Cardiac septum (tissue), 1 donor: ENCODE measurements around the gene ASXL2. TPM values are rescaled to one million over a fixed set of nuclear protein-coding genes. Genes with fewer than 3 reads are reported as not detected.
"Not testable (repeated sequence)": the region's sequence is repeated elsewhere in the genome, so short reads cannot be mapped to it uniquely, and the experiment has no call there.

ENCODE experiments used
- DNase-seq: peaks from one replicate; pipeline ENCODE4 v3.0.0-alpha.2; 2020; ENCODE audit warnings: low spot score
- intact Hi-C: fragments of 100-400 bp; cut with DNase I; formaldehyde crosslinking; loops from one replicate; pipeline ENCODE4 v1.14.0; 2022
- total RNA-seq: library from RNA; stranded (reverse); fragmentation: NEBNext Ultra II Directional; extraction: Animal tissue kit (Norgen Biotek cat#: 25700); gene quantifications from one replicate; pipeline ENCODE4 v1.2.1, GENCODE V29; 2021
- donor health status: DM: no; HTN: no; CAD: no.

The ASXL2 gene
- total RNA-seq, 1 donor from 2014 or later, result 24.1 TPM

DNA sequence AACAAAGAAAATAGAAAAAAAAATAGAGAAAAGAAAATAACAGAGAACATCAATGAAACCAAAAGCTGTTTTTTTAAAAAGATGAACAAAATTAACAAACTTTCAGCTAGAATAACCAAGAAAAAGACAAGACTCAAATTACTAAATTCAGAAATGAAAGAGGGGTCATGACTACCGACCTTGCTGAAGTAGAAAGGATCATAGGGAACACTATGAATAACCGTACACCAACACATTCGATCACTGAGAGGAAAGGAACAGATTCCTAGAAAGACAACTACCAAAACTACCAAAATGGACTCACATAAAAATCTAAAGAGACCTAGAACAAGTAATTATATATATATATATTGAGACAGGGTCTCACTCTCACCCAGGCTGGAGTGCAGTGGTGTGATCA is 167.5 kb downstream of the ASXL2 start:
- intact Hi-C loops, result no loop called here
- no peak for DNase-seq

DNA sequence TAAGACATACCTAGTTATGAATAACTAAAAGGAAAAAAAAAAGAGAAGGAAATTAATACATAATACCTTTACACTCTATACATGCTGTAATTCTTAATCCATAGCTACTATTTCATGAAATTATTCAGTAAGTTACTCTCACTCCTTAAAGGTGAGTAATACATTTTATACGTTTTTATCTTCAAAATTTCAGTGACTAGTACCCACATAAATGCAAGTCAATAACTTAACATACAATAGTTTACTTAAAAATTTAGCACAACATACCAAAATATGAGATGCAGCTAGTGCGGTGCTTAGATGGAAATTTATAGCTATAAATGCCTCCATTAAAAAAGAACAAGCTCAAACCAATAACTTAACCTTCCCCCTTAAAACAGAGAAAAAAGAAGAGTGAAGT is 168.9 kb downstream of the ASXL2 start:
- no peak for DNase-seq
- intact Hi-C loops, result no loop called here

DNA sequence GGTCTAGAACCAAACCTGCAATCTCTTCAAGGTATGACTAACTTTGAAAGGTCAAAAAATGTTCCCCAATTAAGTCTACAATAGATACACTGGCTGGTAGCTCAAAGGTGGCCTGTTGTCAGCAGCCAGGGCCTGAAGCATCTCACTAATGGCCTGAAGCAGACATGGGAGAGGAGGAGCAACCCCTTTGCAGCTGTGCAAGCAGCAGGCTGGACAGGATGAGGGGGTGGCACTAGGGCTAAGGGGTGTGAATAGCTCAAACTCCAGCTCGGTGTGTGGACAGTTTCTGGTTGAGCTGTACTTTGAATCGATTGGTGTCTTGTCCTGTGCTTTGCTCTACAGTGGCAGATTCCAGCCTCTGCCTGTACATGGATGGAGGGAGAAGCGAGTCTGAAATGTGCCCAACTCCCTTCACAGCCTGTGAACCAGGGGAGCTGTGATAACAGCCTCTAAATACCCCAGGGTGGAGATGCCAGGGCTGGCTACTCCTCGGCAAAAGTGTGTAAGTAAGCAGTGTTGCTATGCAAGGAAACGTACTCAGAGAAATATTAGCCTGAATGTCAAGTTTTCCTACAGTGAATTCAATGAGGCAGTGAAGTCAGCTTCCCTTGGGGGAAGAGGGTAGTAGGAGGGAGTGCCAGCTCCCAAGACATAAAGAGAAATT is 170.2 kb downstream of the ASXL2 start:
- intact Hi-C loops, result no loop called here

DNA sequence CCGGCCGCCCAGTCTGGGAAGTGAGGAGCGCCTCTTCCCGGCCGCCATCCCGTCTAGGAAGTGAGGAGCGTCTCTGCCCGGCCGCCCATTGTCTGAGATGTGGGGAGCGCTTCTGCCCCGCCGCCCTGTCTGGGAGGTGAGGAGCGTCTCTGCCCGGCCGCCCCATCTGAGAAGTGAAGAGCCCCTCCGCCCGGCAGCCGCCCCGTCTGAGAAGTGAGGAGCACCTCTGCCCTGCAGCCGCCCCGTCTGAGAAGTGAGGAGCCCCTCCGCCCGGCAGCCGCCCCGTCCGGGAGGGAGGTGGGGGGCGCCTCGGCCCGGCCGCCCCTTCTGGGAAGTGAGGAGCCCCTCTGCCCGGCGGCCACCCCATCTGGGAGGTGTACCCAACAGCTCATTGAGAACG is 172.7 kb downstream of the ASXL2 start:
- intact Hi-C loops, DNase-seq: not testable (repeated sequence)

More for the DNA sequence above, 170.2 kb downstream of the ASXL2 start:
- no peak for DNase-seq

DNA sequence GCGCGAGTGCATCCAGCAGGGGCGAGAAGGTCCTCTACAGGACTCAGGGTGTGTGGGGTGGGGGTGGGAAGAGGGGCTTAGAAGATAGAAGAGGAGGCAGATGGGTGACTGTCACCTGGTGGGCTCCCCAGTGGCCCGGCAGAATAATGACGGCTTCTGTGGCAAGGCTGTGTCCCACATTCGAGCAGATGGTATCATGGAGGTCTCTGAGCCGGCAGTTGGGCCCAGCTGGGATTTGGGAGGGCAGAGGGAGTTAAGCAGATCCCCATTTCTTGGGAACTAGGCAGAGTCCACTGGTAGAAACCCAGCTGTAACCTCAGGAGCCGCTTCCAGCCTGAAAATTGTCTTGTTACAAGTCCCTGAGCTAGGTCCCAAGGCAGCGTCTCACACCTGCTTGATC is 176.5 kb downstream of the ASXL2 start:
- DNase-seq, result no peak
- intact Hi-C loops, result loop anchor here (5.0 kb wide), 1 partner anchor 94 kb away; no protein-coding TSS in a partner anchor

DNA sequence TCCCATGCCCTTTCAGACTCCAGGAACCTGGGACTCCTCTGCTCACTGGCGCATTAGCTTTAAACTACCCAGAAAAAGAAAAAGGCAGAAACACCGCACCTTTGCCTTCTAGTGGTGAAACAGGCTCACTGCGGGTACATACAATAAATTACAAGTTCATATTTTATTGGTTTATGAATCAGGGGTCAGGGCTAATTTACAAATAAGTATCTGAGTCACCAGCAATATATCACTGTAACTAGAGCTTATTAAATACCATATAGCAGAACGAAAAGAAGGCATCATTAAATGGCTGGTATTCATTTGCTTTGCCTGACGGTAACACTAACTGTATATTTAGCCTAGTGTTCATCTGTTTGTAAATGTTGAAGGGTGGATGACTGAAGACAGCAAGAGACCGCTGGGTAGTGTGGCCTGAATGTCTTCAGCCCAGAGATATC is 178.0 kb downstream of the ASXL2 start:
- no peak for DNase-seq
- intact Hi-C loops, result loop anchor here (5.0 kb wide), 1 partner anchor 93 kb away; no protein-coding TSS in a partner anchor

DNA sequence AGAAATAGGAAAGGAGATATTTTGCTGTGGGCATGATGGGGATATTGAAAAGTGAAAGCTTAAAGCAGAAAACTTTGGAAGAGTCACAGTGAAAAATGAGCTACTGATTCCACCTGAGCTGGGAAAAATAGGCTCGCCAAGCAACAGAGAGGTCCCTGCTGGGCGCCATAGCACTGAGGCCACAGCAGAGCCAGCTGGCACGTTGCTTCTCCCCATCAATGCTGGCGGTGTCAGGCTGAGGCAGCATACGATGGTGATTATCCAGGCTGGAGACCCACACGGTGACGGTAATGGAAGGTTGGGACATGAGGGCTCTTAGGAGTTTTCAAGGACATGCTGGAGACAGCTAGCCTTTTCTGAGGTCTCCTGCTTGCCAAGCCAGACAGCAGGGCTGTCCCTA is 179.1 kb downstream of the ASXL2 start:
- intact Hi-C loops, result no loop called here
- DNase-seq, result peak; percentile 22

DNA sequence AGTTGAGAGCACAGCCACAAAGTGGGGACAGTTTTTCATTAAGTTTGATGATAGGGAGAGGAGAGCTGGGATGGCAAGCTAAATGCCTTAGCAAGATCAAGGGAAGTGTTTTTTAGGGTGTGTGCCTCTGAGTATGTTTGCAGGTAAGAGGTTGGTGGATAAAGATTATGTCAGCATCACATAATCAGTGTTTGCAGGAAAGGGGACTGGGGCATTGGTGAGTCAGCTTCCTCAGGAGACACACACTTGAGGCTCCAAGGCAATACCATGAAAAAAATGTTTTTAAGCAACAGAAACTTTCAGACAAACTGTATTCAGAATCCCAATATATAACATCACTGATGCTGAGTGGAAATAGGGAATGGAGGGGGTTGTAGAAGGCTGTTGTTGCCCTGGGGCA is 179.5 kb downstream of the ASXL2 start:
- intact Hi-C loops, result no loop called here
- DNase-seq, result peak; percentile 27

DNA sequence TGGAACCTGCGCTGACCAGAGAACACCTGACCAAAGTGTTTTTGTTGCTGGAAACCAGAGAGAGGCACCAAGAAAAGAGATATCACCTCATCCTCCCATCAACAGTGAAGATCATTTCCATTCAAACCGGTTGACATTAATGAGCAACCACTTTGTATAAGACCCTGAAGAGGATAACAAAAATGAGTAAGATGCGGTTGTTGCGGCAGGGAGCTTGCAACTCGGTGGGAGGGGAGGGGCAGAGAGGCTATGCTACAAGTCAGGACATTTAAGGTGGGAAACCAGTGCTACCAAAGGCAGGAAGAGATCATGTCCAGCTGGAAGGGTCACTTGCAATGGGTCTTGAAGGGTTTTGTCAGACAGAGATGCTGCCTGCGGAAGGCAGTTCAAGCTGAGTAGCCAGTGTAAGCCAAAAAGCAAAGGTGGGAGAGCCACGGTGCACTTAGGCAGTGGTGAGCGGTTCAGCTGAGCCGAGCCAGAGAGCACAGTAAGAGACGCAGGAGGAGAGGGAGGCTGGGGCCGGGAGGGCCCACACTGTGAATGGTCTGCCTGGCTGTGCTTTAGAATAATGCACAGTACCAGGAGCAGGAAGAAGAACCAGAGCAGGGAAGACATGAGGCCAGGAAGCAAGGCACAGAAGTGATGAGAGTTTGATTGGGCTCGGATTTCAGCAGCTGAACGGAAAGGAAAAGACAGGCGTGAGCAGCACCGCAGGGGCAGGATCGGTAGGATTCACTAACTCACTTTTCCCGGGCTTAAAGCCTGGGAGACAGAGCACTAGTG is 180.5 kb downstream of the ASXL2 start:
- intact Hi-C loops, result no loop called here
- peak; percentile 61 for DNase-seq

DNA sequence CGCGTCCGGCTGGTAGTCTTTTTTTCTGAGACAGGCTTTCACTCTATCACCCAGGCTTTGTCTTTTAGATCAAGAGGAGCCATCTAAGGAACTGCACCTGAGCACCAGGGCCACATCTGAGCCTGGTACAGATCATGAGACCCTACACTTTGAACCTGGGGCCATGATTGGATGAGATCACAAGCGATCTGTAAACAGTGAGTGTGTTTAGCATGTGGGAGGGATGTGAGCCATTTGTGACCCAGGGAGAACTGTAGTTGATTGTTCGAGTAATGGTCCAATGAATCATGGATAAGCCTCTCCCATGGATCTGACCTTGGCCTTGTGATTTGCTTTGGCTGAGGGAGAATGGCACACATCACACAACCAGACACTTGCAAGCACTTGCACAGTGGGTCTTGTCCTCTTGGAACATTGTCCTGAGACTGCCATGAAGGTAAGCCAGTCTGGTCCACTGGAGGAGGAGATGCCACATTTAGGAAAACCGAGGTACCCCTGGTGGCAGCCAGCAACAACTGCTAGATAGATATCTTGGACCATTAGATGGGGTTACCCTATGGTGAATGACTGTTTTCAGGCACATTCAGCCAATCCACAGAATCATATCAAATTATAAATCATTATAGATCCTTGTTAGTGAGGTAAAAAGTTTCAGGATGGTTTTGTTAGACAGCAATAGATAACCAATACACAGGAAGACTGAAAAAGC is 185.4 kb downstream of the ASXL2 start:
- intact Hi-C loops, result no loop called here
- DNase-seq, result no peak

DNA sequence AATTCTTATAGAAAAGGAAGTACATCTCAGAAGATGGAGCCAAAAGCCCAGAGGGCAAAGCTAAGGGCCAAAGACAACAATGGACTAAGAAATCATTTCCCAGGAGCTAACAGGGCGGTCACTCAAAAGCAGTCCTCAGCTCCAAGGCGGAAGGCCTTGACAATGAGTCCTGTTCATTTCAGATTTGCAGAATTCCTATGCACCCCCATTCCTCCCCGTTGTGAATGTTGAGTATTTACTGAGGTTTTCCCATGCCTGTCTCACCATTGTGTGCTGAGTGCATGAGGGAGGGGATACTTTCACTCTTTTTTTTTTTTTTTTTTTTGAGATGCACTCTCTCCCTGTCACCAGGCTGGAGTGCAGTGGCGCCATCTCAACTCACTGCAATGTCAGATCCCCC is 186.1 kb downstream of the ASXL2 start:
- DNase-seq, result no peak

DNA sequence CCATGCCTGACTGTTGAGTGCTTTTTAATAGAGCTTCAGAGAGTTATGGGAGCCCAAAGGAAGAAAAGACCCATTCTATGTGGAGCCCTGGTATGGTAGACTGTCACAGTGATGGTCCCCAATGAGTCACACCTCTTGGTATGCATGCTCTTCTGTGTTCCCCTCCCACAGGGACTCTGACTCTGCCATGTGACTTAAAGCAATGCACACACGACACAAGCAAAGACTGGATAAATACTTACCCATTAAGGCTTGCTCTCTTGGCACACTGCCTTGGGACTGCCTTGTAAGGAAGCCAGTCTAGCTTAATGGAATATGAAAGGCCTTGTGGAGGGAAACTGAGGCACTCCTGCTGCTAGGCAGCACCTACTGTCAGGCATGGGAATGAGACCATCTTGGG is 188.2 kb downstream of the ASXL2 start:
- DNase-seq, result no peak
- intact Hi-C loops, result no loop called here

More for the DNA sequence above, 186.1 kb downstream of the ASXL2 start:
- intact Hi-C loops, result no loop called here

DNA sequence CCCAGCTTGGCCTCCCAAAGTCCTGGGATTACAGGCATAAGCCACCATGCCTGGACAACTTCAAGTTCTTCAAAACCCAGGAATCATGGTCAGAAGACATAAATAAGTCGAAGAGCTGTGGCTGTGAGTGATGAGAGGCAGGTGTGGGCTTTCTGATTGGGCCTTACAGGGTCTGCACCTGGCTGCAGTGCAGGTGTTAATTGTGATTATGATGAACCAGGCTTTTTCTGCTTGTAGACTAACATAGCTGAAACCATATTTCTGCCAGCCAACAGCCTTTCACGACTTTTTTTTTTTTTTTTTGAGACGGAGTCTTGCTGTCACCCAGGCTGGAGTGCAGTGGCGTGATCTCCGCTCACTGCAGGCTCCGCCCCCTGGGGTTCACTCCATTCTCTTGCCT is 190.1 kb downstream of the ASXL2 start:
- DNase-seq, result no peak
- intact Hi-C loops, result no loop called here

DNA sequence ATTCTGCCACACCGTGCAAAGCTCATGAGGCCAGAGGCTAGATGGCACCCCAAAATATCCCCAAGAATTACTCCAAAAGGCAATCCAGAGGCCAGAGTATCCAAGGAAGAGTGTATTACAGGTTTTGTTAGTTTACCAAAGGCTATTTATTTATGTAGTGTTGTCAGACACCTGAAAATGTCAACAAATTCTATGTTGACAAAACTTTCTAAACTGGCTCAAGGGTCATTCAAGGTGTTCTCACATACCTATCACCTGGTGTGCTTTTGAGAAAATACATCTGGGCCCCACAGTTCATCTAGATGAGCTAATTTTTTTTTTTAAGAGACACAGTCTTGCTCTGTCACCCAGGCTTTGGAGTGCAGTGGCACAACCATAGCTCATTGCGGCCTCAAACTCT is 192.5 kb downstream of the ASXL2 start:
- intact Hi-C loops, result no loop called here
- DNase-seq, result no peak

DNA sequence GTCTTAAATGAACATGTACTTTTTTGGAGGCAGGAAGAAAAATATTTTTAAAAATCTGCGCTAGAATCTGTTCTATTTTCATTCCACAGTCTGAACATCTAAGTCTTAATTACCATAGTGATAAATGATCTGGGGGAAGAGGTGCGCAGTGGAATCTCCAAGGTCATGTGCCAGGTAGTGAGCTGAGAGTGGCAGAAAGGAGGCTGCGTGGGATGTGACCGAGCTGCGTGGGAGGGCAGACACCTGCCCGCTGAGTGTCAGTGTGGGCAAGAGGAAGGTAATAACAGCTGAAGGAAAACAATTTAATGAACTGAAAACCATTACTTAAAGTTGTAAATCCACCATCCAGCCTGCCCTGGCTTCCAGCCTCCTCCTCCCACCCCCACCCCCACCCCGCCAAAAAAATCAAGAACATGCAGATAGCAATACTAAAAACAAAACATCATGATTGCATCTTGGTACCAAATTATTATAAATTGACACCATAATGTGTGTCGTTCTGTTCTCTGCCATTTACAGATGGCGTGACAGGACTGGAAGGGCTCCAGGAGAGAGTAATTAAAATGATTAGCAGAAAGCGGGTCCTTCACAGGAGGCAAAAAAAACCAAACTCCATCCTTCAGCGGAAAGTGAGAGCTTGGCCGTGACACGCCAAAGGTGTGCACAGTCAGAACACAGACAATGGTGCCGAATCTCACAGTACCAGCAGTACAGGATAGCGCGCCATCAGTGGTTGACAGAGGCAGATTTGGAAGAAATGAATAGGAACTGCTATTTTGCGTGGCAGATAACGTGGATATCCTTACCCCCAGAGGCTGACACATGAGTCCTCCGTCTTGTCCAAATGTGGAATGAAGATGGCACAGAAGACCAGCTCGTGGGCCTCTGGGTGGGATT is 193.5 kb downstream of the ASXL2 start:
- intact Hi-C loops, result no loop called here
- DNase-seq, result no peak

Other genes with a start within 250 kb of the ASXL2 start
- 5.7 TPM for gene DTNB, start 204.9 kb downstream of the ASXL2 start, total RNA-seq
- gene KIF3C, start 104.0 kb upstream of the ASXL2 start, total RNA-seq, result 5.5 TPM
- 79.4 TPM for gene RAB10, start 155.6 kb upstream of the ASXL2 start, total RNA-seq